ENCODE data around the gene PPP3CA.

DNA sequence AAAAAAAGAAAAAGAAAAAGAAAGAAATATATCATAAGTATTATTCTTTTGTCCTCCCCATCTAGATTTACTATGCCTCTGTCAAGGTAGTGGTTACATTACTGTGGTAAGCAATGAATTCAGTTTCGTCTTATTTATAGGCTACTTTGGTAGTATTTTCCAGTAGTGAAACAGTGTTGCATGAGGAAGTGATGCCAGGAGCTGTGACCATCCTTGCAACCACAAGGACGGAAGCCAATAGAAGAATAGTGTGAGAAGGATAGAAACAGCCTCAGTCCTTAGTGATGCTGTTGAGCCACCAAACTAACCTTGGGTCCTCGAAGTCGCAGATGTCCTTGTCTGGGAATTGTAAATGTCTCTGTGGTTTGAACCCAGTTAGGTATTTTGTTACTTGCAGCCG, 328.5 kb downstream of the PPP3CA start:
- TF ChIP-seq TAF1 (IDR thresholded peaks at IDR 0.05; ENCODE audit: low read depth, low read length) (no peak), POLR2AphosphoS5 (IDR thresholded peaks at IDR 0.05; ENCODE audit: low read depth, low read length) (no peak), POLR2A (IDR thresholded peaks at IDR 0.05; ENCODE audit: low read depth, low read length) (no peak), PAX5 (IDR thresholded peaks at IDR 0.05; ENCODE audit: insufficient read depth, low read length, severe bottlenecking) (peak; percentile 70), POU2F2 (IDR thresholded peaks at IDR 0.05; ENCODE audit: low read depth, low read length) (peak; percentile 17; the same call in 1 of the 2 replicates)
